K562 (cell line): ENCODE data around the gene RER1. TPM values are rescaled to one million over a fixed set of nuclear protein-coding genes. Genes with fewer than 3 reads are reported as not detected.

Source experiments
- CBX3 ChIP-seq, 2 experiments: IDR thresholded peaks; 1 replicate in 1 of 2; 2 replicates in 1 of 2; pipeline ENCODE4 v1.6.1; 2012; ENCODE audit warnings: inconsistent platforms in 2 of 2, low read length in 2 of 2, borderline replicate concordance in 1 of 2, control low read depth in 1 of 2
- FOXM1 ChIP-seq, 2 experiments: fragments of 450-650 bp in 1 of 2; sonication (generic) in 1 of 2; formaldehyde crosslinking in 1 of 2; IDR thresholded peaks; 2 replicates each; pipeline versions ENCODE4 v1.6.1 to v1.9.0; 2017 to 2022; ENCODE audit warnings: low read depth in 2 of 2, mild to moderate bottlenecking in 2 of 2, missing genetic modification reagents in 1 of 2, moderate library complexity in 1 of 2
- HNRNPLL ChIP-seq: fragments of 200-400 bp; formaldehyde crosslinking; IDR thresholded peaks from 2 replicates; pipeline ENCODE4 v1.6.1; 2017; ENCODE audit warnings: low read length, low read depth, mild to moderate bottlenecking; ENCODE audit not compliant: poor library complexity, severe bottlenecking
- KDM1A ChIP-seq, 2 experiments: fragments of 450-650 bp; IDR thresholded peaks; 2 replicates each; pipeline ENCODE4 v1.6.1; 2016; ENCODE audit warnings: mild to moderate bottlenecking in 2 of 2
- L3MBTL2 ChIP-seq: fragments of 450-650 bp; IDR thresholded peaks from 2 replicates; pipeline ENCODE4 v1.6.1; 2016; ENCODE audit warnings: mild to moderate bottlenecking, moderate library complexity
- MAFG ChIP-seq: fragments of 450-650 bp; conservative IDR thresholded peaks from 2 replicates; pipeline ENCODE4 v1.6.1; 2016; ENCODE audit warnings: missing genetic modification characterization, missing compliant biosample characterization
- MAZ ChIP-seq, 2 experiments: fragments of 450-650 bp in 1 of 2; sonication (generic) in 1 of 2; formaldehyde crosslinking; IDR thresholded peaks in 1 of 2; conservative IDR thresholded peaks in 1 of 2; 2 replicates each; pipeline versions ENCODE4 v1.4.0 to v1.5.0; 2020; ENCODE audit warnings: mild to moderate bottlenecking in 1 of 2, missing genetic modification reagents in 1 of 2
- PCBP1 ChIP-seq: fragments of 200-400 bp; formaldehyde crosslinking; IDR thresholded peaks from 2 replicates; pipeline ENCODE4 v1.6.1; 2018; ENCODE audit warnings: mild to moderate bottlenecking, low read depth, low read length; ENCODE audit not compliant: poor library complexity, severe bottlenecking
- RBBP5 ChIP-seq: fragments of 200-600 bp; sonication (generic); IDR thresholded peaks from 2 replicates; pipeline ENCODE4 v1.6.1; 2012; ENCODE audit warnings: borderline replicate concordance, mild to moderate bottlenecking, low read length, control low read depth, inconsistent platforms; ENCODE audit not compliant: insufficient read depth, poor library complexity, severe bottlenecking
- RBM39 ChIP-seq: fragments of 200-400 bp; formaldehyde crosslinking; optimal IDR thresholded peaks from 2 replicates; pipeline ENCODE3; 2018; ENCODE audit warnings: low read depth, low read length
- SRSF7 ChIP-seq: fragments of 200-400 bp; formaldehyde crosslinking; optimal IDR thresholded peaks from 2 replicates; pipeline ENCODE3; 2017; ENCODE audit warnings: mild to moderate bottlenecking, low read depth, low read length
- ZBED1 ChIP-seq: IDR thresholded peaks from 2 replicates; pipeline ENCODE4 v1.6.1; 2014
- ZFX ChIP-seq: sonication (generic); formaldehyde crosslinking; IDR thresholded peaks from 2 replicates; pipeline ENCODE4 v1.8.0; 2022; ENCODE audit warnings: mild to moderate bottlenecking, missing genetic modification reagents, moderate library complexity
- ZNF133 ChIP-seq: fragments of 250-450 bp; sonication (Bioruptor Pico); IDR thresholded peaks from 2 replicates; pipeline ENCODE4 v1.4.0; 2020; ENCODE audit warnings: mild to moderate bottlenecking
- ZNF165 ChIP-seq: fragments of 250-450 bp; sonication (Bioruptor Pico); IDR thresholded peaks from 2 replicates; pipeline ENCODE4 v1.4.0; 2020; ENCODE audit warnings: borderline replicate concordance
- ZNF23 ChIP-seq: fragments of 250-450 bp; sonication (Bioruptor Pico); IDR thresholded peaks from 2 replicates; pipeline ENCODE4 v1.4.0; 2020; ENCODE audit warnings: mild to moderate bottlenecking
- ZNF384 ChIP-seq: IDR thresholded peaks from 2 replicates; pipeline ENCODE4 v1.6.1; 2012; ENCODE audit warnings: low read depth, low read length, improper control_type of control experiment
- ZNF644 ChIP-seq: fragments of 200-800 bp; sonication (Bioruptor generic); IDR thresholded peaks from 2 replicates; pipeline ENCODE4 v1.6.1; 2016; ENCODE audit warnings: low read depth, missing genetic modification characterization, missing compliant biosample characterization
- polyA plus RNA-seq, 8 experiments: library from polyadenylated mRNA; depleted of rRNA in 4 of 8; stranded (reverse) in 5 of 8; unstranded in 3 of 8; fragments of >200 nt; fragmentation: Nextera tagmentation in 2 of 8; fragmentation: Illumina TruSeq in 1 of 8; extraction: Ambion mirVana in 2 of 8; extraction: Trizol in 1 of 8; gene quantifications; 2 replicates each; pipeline versions ENCODE4 v1.2.1 to v1.2.3, GENCODE V29; 2011 to 2014; ENCODE audit warnings: inconsistent platforms in 1 of 8, missing spikeins in 1 of 8
- total RNA-seq, 7 experiments: library from RNA; depleted of rRNA in 6 of 7; stranded (reverse); fragments of >200 nt in 6 of 7; fragmentation: Illumina TruSeq in 2 of 7; extraction: Trizol in 2 of 7; gene quantifications; 2 replicates each; pipeline versions ENCODE4 v1.2.1 to v1.2.3, GENCODE V29; 2011 to 2021; ENCODE audit warnings: low replicate concordance in 1 of 7
- TF ChIP-seq, protein P1 (sequence below): sonication (generic); formaldehyde crosslinking; IDR thresholded peaks from 2 replicates; pipeline ENCODE4 v1.8.0; 2022; ENCODE audit warnings: mild to moderate bottlenecking, missing genetic modification reagents
- TF ChIP-seq, protein P2 (sequence below), 2 experiments: IDR thresholded peaks; 2 replicates each; pipeline ENCODE4 v1.6.1; 2011; ENCODE audit warnings: borderline replicate concordance in 1 of 2, control low read depth in 1 of 2, low read depth in 1 of 2, low read length in 1 of 2, mild to moderate bottlenecking in 1 of 2, mixed read lengths in 1 of 2, moderate library complexity in 1 of 2; ENCODE audit not compliant: insufficient read depth in 1 of 2, insufficient read length in 1 of 2, poor library complexity in 1 of 2, severe bottlenecking in 1 of 2; ENCODE audit errors: extremely low read depth in 1 of 2
- TF ChIP-seq, protein P3 (sequence below): fragments of 450-650 bp; formaldehyde crosslinking; IDR thresholded peaks from 2 replicates; pipeline ENCODE4 v1.4.0; 2022; ENCODE audit warnings: mild to moderate bottlenecking, moderate library complexity
- TF ChIP-seq, protein P4 (sequence below): fragments of 450-650 bp; IDR thresholded peaks from 2 replicates; pipeline ENCODE4 v1.6.1; 2016; ENCODE audit warnings: mild to moderate bottlenecking

The RER1 gene
- total and polyA plus RNA-seq, 9 of the 15 experiments (the other 6 are each of a cell fraction or from before 2014, with no cell fraction given), result 19.6 to 354 (median 183) TPM

DNA sequence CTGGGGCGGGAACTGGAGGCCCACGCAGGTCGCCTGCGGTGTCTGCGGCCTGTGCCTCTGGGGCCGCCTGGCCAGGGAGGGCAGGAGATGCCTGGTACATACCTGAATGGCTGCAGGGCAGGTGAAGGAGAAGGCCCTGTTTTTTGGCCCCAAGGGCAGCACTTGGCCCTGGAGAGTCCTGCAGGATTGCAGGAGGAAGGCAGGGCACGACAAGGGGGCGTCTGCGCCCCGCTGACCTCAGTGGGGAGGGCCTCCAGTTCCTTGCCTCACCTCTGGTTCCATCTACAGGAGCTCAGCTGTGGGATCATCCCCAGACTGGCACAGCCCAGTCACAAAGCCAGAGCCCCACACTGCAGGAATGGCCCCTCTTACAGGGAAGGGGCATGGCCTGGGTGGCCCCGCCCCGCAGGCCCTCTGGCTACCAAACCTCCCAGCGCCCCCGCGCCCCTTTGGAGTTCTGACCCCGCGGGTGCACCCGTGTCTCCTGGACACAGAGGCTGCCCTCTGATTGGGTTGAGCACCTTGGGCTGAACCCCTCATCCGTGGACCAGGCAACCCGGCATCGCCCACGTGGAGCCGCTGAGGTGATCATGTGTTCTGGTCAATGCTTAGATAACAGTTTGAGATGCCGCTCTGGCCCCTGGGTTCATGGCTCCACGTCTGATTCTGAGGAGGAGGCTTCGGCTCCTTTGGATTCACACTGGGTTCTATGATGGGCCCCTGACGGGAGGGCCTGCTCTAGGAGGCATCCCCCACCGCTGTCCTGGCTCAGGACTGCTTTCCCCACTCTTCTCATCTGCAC lies 22.1 kb downstream of the RER1 start (continued):
- TF ChIP-seq PCBP1 (no peak), ZNF384 (no peak), ZBED1 (no peak), L3MBTL2 (peak; percentile 72; the same call in 1 of the 2 replicates), ZNF23 (CRISPR knock-in tag) (no peak), RBBP5 (peak; percentile 10), RBM39 (no peak), ZNF165 (CRISPR knock-in tag) (no peak), ZFX (CRISPR knock-in tag) (peak; percentile 20), ZNF644 (tag) (no peak), MAZ (CRISPR knock-in tag; conservative IDR thresholded peaks at IDR 0.05 in 1 of 2, IDR thresholded peaks at IDR 0.05 in 1 of 2) (no peak), CBX3 (IDR thresholded peaks at IDR 0.05; ENCODE audit: borderline replicate concordance in 1 of 2, low read length in 2 of 2) (no peak), HNRNPLL (no peak), SRSF7 (no peak), FOXM1 (IDR thresholded peaks at IDR 0.05; ENCODE audit: low read depth) (no peak), FOXM1 (CRISPR knock-in tag; IDR thresholded peaks at IDR 0.05; ENCODE audit: low read depth) (no peak), ZNF133 (CRISPR knock-in tag) (no peak), MAFG (tag) (no peak), KDM1A (IDR thresholded peaks at IDR 0.05) (no peak)
- TF ChIP-seq, protein P1, sequence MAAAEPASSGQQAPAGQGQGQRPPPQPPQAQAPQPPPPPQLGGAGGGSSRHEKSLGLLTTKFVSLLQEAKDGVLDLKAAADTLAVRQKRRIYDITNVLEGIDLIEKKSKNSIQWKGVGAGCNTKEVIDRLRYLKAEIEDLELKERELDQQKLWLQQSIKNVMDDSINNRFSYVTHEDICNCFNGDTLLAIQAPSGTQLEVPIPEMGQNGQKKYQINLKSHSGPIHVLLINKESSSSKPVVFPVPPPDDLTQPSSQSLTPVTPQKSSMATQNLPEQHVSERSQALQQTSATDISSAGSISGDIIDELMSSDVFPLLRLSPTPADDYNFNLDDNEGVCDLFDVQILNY (CRISPR knock-in tag), result no peak
- TF ChIP-seq, protein P2, sequence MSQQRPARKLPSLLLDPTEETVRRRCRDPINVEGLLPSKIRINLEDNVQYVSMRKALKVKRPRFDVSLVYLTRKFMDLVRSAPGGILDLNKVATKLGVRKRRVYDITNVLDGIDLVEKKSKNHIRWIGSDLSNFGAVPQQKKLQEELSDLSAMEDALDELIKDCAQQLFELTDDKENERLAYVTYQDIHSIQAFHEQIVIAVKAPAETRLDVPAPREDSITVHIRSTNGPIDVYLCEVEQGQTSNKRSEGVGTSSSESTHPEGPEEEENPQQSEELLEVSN (IDR thresholded peaks at IDR 0.05; ENCODE audit: borderline replicate concordance in 1 of 2, extremely low read depth in 1 of 2, insufficient read depth in 1 of 2, insufficient read length in 1 of 2, low read depth in 1 of 2, low read length in 1 of 2, poor library complexity in 1 of 2, severe bottlenecking in 1 of 2), result peak; percentile 49 to 71
- TF ChIP-seq, protein P3, sequence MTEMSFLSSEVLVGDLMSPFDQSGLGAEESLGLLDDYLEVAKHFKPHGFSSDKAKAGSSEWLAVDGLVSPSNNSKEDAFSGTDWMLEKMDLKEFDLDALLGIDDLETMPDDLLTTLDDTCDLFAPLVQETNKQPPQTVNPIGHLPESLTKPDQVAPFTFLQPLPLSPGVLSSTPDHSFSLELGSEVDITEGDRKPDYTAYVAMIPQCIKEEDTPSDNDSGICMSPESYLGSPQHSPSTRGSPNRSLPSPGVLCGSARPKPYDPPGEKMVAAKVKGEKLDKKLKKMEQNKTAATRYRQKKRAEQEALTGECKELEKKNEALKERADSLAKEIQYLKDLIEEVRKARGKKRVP (CRISPR knock-in tag), result no peak
- TF ChIP-seq, protein P4, sequence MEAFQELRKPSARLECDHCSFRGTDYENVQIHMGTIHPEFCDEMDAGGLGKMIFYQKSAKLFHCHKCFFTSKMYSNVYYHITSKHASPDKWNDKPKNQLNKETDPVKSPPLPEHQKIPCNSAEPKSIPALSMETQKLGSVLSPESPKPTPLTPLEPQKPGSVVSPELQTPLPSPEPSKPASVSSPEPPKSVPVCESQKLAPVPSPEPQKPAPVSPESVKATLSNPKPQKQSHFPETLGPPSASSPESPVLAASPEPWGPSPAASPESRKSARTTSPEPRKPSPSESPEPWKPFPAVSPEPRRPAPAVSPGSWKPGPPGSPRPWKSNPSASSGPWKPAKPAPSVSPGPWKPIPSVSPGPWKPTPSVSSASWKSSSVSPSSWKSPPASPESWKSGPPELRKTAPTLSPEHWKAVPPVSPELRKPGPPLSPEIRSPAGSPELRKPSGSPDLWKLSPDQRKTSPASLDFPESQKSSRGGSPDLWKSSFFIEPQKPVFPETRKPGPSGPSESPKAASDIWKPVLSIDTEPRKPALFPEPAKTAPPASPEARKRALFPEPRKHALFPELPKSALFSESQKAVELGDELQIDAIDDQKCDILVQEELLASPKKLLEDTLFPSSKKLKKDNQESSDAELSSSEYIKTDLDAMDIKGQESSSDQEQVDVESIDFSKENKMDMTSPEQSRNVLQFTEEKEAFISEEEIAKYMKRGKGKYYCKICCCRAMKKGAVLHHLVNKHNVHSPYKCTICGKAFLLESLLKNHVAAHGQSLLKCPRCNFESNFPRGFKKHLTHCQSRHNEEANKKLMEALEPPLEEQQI, result no peak
